ENCODE data around the gene L3MBTL3.

Gene L3MBTL3

GRCh38 chr6:130070326-130070725, 51.9 kb downstream of the L3MBTL3 start:
- no peaks in the 10 kb centered on the region for H3K27me3 ChIP-seq (ENCODE audit: control insufficient read depth in 1 of 2, insufficient read depth in 2 of 2, low read length in 2 of 2)
- no peaks in the 10 kb centered on the region for H3K9me3 ChIP-seq (ENCODE audit: control insufficient read depth in 1 of 2, low read length in 2 of 2)
- H3K4me1 ChIP-seq (ENCODE audit: control insufficient read depth in 1 of 2, insufficient read depth in 2 of 2, low read length in 2 of 2): no peaks in the 10 kb centered on the region
- no peak overlapping the region for H3K27ac ChIP-seq (ENCODE audit: low read depth, low read length)
- H3K9ac ChIP-seq (ENCODE audit: low read depth in 1 of 2, low read length in 2 of 2): no peak overlapping the region
- peaks cover 3 to 5% of the 10 kb centered on the region in 2 donors for H3K36me3 ChIP-seq (ENCODE audit: control insufficient read depth in 1 of 2, insufficient read depth in 2 of 2, low read length in 2 of 2)
- H3K4me3 ChIP-seq (ENCODE audit: low read depth in 1 of 2, low read length in 2 of 2): no peak overlapping the region

- no peaks in the 10 kb centered on the region for H3K9me3 ChIP-seq (ENCODE audit: control insufficient read depth in 1 of 2, low read length in 2 of 2)
- H3K4me1 ChIP-seq (ENCODE audit: control insufficient read depth in 1 of 2, insufficient read depth in 2 of 2, low read length in 2 of 2): no peaks in the 10 kb centered on the region
- no peaks in the 10 kb centered on the region for H3K27me3 ChIP-seq (ENCODE audit: control insufficient read depth in 1 of 2, insufficient read depth in 2 of 2, low read length in 2 of 2)
- no peak overlapping the region for H3K27ac ChIP-seq (ENCODE audit: low read depth, low read length)
- no peak overlapping the region for H3K9ac ChIP-seq (ENCODE audit: low read depth in 1 of 2, low read length in 2 of 2)
- H3K4me3 ChIP-seq (ENCODE audit: low read depth in 1 of 2, low read length in 2 of 2): no peak overlapping the region
- H3K36me3 ChIP-seq (ENCODE audit: control insufficient read depth in 1 of 2, insufficient read depth in 2 of 2, low read length in 2 of 2): peaks cover 2 to 5% of the 10 kb centered on the region in 2 donors
Measured at GRCh38 chr6:130070792-130071191, 52.4 kb downstream of the L3MBTL3 start.

- Histone ChIP-seq H3K27me3 (ENCODE audit: control insufficient read depth in 1 of 2, insufficient read depth in 2 of 2, low read length in 2 of 2) (no peaks in the 10 kb centered on the region), H3K9me3 (ENCODE audit: control insufficient read depth in 1 of 2, low read length in 2 of 2) (no peaks in the 10 kb centered on the region), H3K9ac (ENCODE audit: low read depth in 1 of 2, low read length in 2 of 2) (no peak overlapping the region), H3K36me3 (ENCODE audit: control insufficient read depth in 1 of 2, insufficient read depth in 2 of 2, low read length in 2 of 2) (no peaks in the 10 kb centered on the region), H3K27ac (ENCODE audit: low read depth, low read length) (no peak overlapping the region), H3K4me3 (ENCODE audit: low read depth in 1 of 2, low read length in 2 of 2) (no peak overlapping the region), H3K4me1 (ENCODE audit: control insufficient read depth in 1 of 2, insufficient read depth in 2 of 2, low read length in 2 of 2) (no peaks in the 10 kb centered on the region)
Measured at GRCh38 chr6:130075879-130076460, 57.6 kb downstream of the L3MBTL3 start.

- Histone ChIP-seq H3K27ac (ENCODE audit: low read depth, low read length) (no peak overlapping the region), H3K27me3 (ENCODE audit: control insufficient read depth in 1 of 2, insufficient read depth in 2 of 2, low read length in 2 of 2) (no peaks in the 10 kb centered on the region), H3K4me1 (ENCODE audit: control insufficient read depth in 1 of 2, insufficient read depth in 2 of 2, low read length in 2 of 2) (no peaks in the 10 kb centered on the region), H3K9ac (ENCODE audit: low read depth in 1 of 2, low read length in 2 of 2) (no peak overlapping the region), H3K4me3 (ENCODE audit: low read depth in 1 of 2, low read length in 2 of 2) (no peak overlapping the region), H3K36me3 (ENCODE audit: control insufficient read depth in 1 of 2, insufficient read depth in 2 of 2, low read length in 2 of 2) (no peaks in the 10 kb centered on the region), H3K9me3 (ENCODE audit: control insufficient read depth in 1 of 2, low read length in 2 of 2) (no peaks in the 10 kb centered on the region)
Measured at GRCh38 chr6:130076512-130076911, 58.1 kb downstream of the L3MBTL3 start.

GRCh38 chr6:130090796-130091195, 72.4 kb downstream of the L3MBTL3 start:
- no peaks in the 10 kb centered on the region for H3K9me3 ChIP-seq (ENCODE audit: control insufficient read depth in 1 of 2, low read length in 2 of 2)
- no peaks in the 10 kb centered on the region for H3K4me1 ChIP-seq (ENCODE audit: control insufficient read depth in 1 of 2, insufficient read depth in 2 of 2, low read length in 2 of 2)
- H3K9ac ChIP-seq (ENCODE audit: low read depth in 1 of 2, low read length in 2 of 2): no peak overlapping the region
- no peak overlapping the region for H3K4me3 ChIP-seq (ENCODE audit: low read depth in 1 of 2, low read length in 2 of 2)
- H3K27ac ChIP-seq (ENCODE audit: low read depth, low read length): no peak overlapping the region
- peaks cover 0 to 4% of the 10 kb centered on the region in 2 donors for H3K36me3 ChIP-seq (ENCODE audit: control insufficient read depth in 1 of 2, insufficient read depth in 2 of 2, low read length in 2 of 2)
- H3K27me3 ChIP-seq (ENCODE audit: control insufficient read depth in 1 of 2, insufficient read depth in 2 of 2, low read length in 2 of 2): no peaks in the 10 kb centered on the region

GRCh38 chr6:130093546-130093945, 75.2 kb downstream of the L3MBTL3 start:
- no peaks in the 10 kb centered on the region for H3K27me3 ChIP-seq (ENCODE audit: control insufficient read depth in 1 of 2, insufficient read depth in 2 of 2, low read length in 2 of 2)
- no peaks in the 10 kb centered on the region for H3K9me3 ChIP-seq (ENCODE audit: control insufficient read depth in 1 of 2, low read length in 2 of 2)
- no peak overlapping the region for H3K4me3 ChIP-seq (ENCODE audit: low read depth in 1 of 2, low read length in 2 of 2)
- H3K27ac ChIP-seq (ENCODE audit: low read depth, low read length): no peak overlapping the region
- no peak overlapping the region for H3K9ac ChIP-seq (ENCODE audit: low read depth in 1 of 2, low read length in 2 of 2)
- no peaks in the 10 kb centered on the region for H3K4me1 ChIP-seq (ENCODE audit: control insufficient read depth in 1 of 2, insufficient read depth in 2 of 2, low read length in 2 of 2)
- H3K36me3 ChIP-seq (ENCODE audit: control insufficient read depth in 1 of 2, insufficient read depth in 2 of 2, low read length in 2 of 2): peaks cover 0 to 4% of the 10 kb centered on the region in 2 donors

GRCh38 chr6:130098317-130098716, 79.9 kb downstream of the L3MBTL3 start:
- H3K27me3 ChIP-seq (ENCODE audit: control insufficient read depth in 1 of 2, insufficient read depth in 2 of 2, low read length in 2 of 2): no peaks in the 10 kb centered on the region
- H3K27ac ChIP-seq (ENCODE audit: low read depth, low read length): no peak overlapping the region
- H3K9ac ChIP-seq (ENCODE audit: low read depth in 1 of 2, low read length in 2 of 2): no peak overlapping the region
- no peaks in the 10 kb centered on the region for H3K9me3 ChIP-seq (ENCODE audit: control insufficient read depth in 1 of 2, low read length in 2 of 2)
- peaks cover 0 to 9% of the 10 kb centered on the region in 2 donors for H3K36me3 ChIP-seq (ENCODE audit: control insufficient read depth in 1 of 2, insufficient read depth in 2 of 2, low read length in 2 of 2)
- H3K4me3 ChIP-seq (ENCODE audit: low read depth in 1 of 2, low read length in 2 of 2): no peak overlapping the region
- no peaks in the 10 kb centered on the region for H3K4me1 ChIP-seq (ENCODE audit: control insufficient read depth in 1 of 2, insufficient read depth in 2 of 2, low read length in 2 of 2)

GRCh38 chr6:130099119-130099518, 80.7 kb downstream of the L3MBTL3 start:
- H3K36me3 ChIP-seq (ENCODE audit: control insufficient read depth in 1 of 2, insufficient read depth in 2 of 2, low read length in 2 of 2): peaks cover 0 to 9% of the 10 kb centered on the region in 2 donors
- no peaks in the 10 kb centered on the region for H3K27me3 ChIP-seq (ENCODE audit: control insufficient read depth in 1 of 2, insufficient read depth in 2 of 2, low read length in 2 of 2)
- H3K9me3 ChIP-seq (ENCODE audit: control insufficient read depth in 1 of 2, low read length in 2 of 2): no peaks in the 10 kb centered on the region
- H3K9ac ChIP-seq (ENCODE audit: low read depth in 1 of 2, low read length in 2 of 2): no peak overlapping the region
- no peaks in the 10 kb centered on the region for H3K4me1 ChIP-seq (ENCODE audit: control insufficient read depth in 1 of 2, insufficient read depth in 2 of 2, low read length in 2 of 2)
- no peak overlapping the region for H3K4me3 ChIP-seq (ENCODE audit: low read depth in 1 of 2, low read length in 2 of 2)
- H3K27ac ChIP-seq (ENCODE audit: low read depth, low read length): no peak overlapping the region

GRCh38 chr6:130105996-130106704, 87.8 kb downstream of the L3MBTL3 start:
- Histone ChIP-seq H3K27ac (ENCODE audit: low read depth, low read length) (no peak overlapping the region), H3K27me3 (ENCODE audit: control insufficient read depth in 1 of 2, insufficient read depth in 2 of 2, low read length in 2 of 2) (no peaks in the 10 kb centered on the region), H3K4me3 (ENCODE audit: low read depth in 1 of 2, low read length in 2 of 2) (no peak overlapping the region), H3K36me3 (ENCODE audit: control insufficient read depth in 1 of 2, insufficient read depth in 2 of 2, low read length in 2 of 2) (peaks cover 0 to 7% of the 10 kb centered on the region in 2 donors), H3K9ac (ENCODE audit: low read depth in 1 of 2, low read length in 2 of 2) (no peak overlapping the region), H3K9me3 (ENCODE audit: control insufficient read depth in 1 of 2, low read length in 2 of 2) (no peaks in the 10 kb centered on the region), H3K4me1 (ENCODE audit: control insufficient read depth in 1 of 2, insufficient read depth in 2 of 2, low read length in 2 of 2) (no peaks in the 10 kb centered on the region)

- Histone ChIP-seq H3K36me3 (ENCODE audit: control insufficient read depth in 1 of 2, insufficient read depth in 2 of 2, low read length in 2 of 2) (peaks cover 0 to 5% of the 10 kb centered on the region in 2 donors), H3K9ac (ENCODE audit: low read depth in 1 of 2, low read length in 2 of 2) (no peak overlapping the region), H3K4me1 (ENCODE audit: control insufficient read depth in 1 of 2, insufficient read depth in 2 of 2, low read length in 2 of 2) (no peaks in the 10 kb centered on the region), H3K4me3 (ENCODE audit: low read depth in 1 of 2, low read length in 2 of 2) (no peak overlapping the region), H3K9me3 (ENCODE audit: control insufficient read depth in 1 of 2, low read length in 2 of 2) (no peaks in the 10 kb centered on the region), H3K27ac (ENCODE audit: low read depth, low read length) (no peak overlapping the region), H3K27me3 (ENCODE audit: control insufficient read depth in 1 of 2, insufficient read depth in 2 of 2, low read length in 2 of 2) (no peaks in the 10 kb centered on the region)
Measured at GRCh38 chr6:130107710-130108109, 89.3 kb downstream of the L3MBTL3 start.
